ENCODE data around the gene NXPH2. TPM values are rescaled to one million over a fixed set of nuclear protein-coding genes. Genes with fewer than 3 reads are reported as not detected.
A peak's percentile ranks its signal among the peaks of the same experiment; 100 is the strongest.

Gene NXPH2
- total and polyA plus RNA-seq, 2 of the 13 experiments (the other 11 are each of a cell fraction or from before 2014, with no cell fraction given) = not detected

- TF ChIP-seq SMC3 (IDR thresholded peaks at IDR 0.05; ENCODE audit: low read length) = no peak
- no peak for TF ChIP-seq ZNF530 (CRISPR knock-in tag; IDR thresholded peaks at IDR 0.05; ENCODE audit: low read depth)
- no peak for TF ChIP-seq HNRNPUL1 (IDR thresholded peaks at IDR 0.05; ENCODE audit: low read depth, low read length)
- no peak for TF ChIP-seq IRX3 (CRISPR knock-in tag; IDR thresholded peaks at IDR 0.05; ENCODE audit: borderline replicate concordance, low read depth)
- no peak for TF ChIP-seq TOE1 (CRISPR knock-in tag; IDR thresholded peaks at IDR 0.05)
- no peak for TF ChIP-seq ZSCAN25 (CRISPR knock-in tag; IDR thresholded peaks at IDR 0.05)
- TF ChIP-seq, protein P1, sequence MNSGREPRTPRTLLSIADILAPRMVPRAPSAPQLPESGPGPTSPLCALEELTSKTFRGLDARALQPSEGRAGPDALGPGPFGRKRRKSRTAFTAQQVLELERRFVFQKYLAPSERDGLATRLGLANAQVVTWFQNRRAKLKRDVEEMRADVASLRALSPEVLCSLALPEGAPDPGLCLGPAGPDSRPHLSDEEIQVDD (CRISPR knock-in tag; IDR thresholded peaks at IDR 0.05; ENCODE audit: borderline replicate concordance) = no peak
- no peak for TF ChIP-seq IRF9 (CRISPR knock-in tag; IDR thresholded peaks at IDR 0.05; ENCODE audit: borderline replicate concordance)
- TF ChIP-seq, protein P2, sequence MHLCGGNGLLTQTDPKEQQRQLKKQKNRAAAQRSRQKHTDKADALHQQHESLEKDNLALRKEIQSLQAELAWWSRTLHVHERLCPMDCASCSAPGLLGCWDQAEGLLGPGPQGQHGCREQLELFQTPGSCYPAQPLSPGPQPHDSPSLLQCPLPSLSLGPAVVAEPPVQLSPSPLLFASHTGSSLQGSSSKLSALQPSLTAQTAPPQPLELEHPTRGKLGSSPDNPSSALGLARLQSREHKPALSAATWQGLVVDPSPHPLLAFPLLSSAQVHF (CRISPR knock-in tag; IDR thresholded peaks at IDR 0.05) = no peak
- peak; percentile 83 for TF ChIP-seq ZNF800 (CRISPR knock-in tag; IDR thresholded peaks at IDR 0.05)
- no peak for TF ChIP-seq PCBP2 (optimal IDR thresholded peaks at IDR 0.05; ENCODE audit: low read depth, low read length, poor library complexity, severe bottlenecking)
- TF ChIP-seq, protein P3, sequence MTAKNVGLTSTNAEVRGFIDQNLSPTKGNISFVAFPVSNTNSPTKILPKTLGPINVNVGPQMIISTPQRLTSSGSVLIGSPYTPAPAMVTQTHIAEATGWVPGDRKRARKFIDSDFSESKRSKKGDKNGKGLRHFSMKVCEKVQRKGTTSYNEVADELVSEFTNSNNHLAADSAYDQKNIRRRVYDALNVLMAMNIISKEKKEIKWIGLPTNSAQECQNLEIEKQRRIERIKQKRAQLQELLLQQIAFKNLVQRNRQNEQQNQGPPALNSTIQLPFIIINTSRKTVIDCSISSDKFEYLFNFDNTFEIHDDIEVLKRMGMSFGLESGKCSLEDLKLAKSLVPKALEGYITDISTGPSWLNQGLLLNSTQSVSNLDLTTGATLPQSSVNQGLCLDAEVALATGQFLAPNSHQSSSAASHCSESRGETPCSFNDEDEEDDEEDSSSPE (CRISPR knock-in tag; IDR thresholded peaks at IDR 0.05) = peak; percentile 39; the same call in 1 of the 2 replicates
- TF ChIP-seq ZNF280B (CRISPR knock-in tag; IDR thresholded peaks at IDR 0.05; ENCODE audit: borderline replicate concordance) = 0 out of 2 replicates have a peak, but pooled peaks have one; percentile 17
- TF ChIP-seq, protein P4, sequence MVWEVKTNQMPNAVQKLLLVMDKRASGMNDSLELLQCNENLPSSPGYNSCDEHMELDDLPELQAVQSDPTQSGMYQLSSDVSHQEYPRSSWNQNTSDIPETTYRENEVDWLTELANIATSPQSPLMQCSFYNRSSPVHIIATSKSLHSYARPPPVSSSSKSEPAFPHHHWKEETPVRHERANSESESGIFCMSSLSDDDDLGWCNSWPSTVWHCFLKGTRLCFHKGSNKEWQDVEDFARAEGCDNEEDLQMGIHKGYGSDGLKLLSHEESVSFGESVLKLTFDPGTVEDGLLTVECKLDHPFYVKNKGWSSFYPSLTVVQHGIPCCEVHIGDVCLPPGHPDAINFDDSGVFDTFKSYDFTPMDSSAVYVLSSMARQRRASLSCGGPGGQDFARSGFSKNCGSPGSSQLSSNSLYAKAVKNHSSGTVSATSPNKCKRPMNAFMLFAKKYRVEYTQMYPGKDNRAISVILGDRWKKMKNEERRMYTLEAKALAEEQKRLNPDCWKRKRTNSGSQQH (CRISPR knock-in tag; IDR thresholded peaks at IDR 0.05; ENCODE audit: low read depth) = no peak
- no peak for TF ChIP-seq SOX6 (IDR thresholded peaks at IDR 0.05)
- TF ChIP-seq SOX6 (CRISPR knock-in tag; IDR thresholded peaks at IDR 0.05) = no peak
- no peak for TF ChIP-seq GLI4 (CRISPR knock-in tag; IDR thresholded peaks at IDR 0.05; ENCODE audit: borderline replicate concordance)
- TF ChIP-seq ZNF17 (CRISPR knock-in tag; IDR thresholded peaks at IDR 0.05) = no peak
- TF ChIP-seq TERF1 (CRISPR knock-in tag; IDR thresholded peaks at IDR 0.05) = 0 out of 2 replicates have a peak, but pooled peaks have one; percentile 28
These were observed at the start of gene NXPH2 (continued) for GRCh38 chr2:138779781-138780445.

Measured in HepG2 (cell line).